A673 (cell line): ENCODE data around the gene CD300A. TPM values are rescaled to one million over a fixed set of nuclear protein-coding genes. Genes with fewer than 3 reads are reported as not detected.

ENCODE experiments used
- BruUV-seq: library from RNA; stranded (reverse); fragments of 400-500 nt; replicated peaks from 2 replicates; lab custom pipeline; 2021; lab: Mats Ljungman, UMichigan
- CTCF ChIA-PET: fragments of 300-600 bp; sonication (Branson Sonifier 250); formaldehyde crosslinking; loops from one replicate; lab custom pipeline; 2022; ENCODE audit warnings: antibody characterized with exemption; lab: Charles Lee
- POLR2A ChIA-PET: fragments of 300-600 bp; sonication (Branson Sonifier 250); formaldehyde crosslinking; loops from one replicate; lab custom pipeline; 2022; ENCODE audit warnings: antibody characterized with exemption; ENCODE audit not compliant: low non-redundant PET; lab: Charles Lee
- DNase-seq: peaks from one replicate; pipeline ENCODE4 v3.0.0-alpha.2; 2015; ENCODE audit warnings: low spot score
- H3K27ac ChIP-seq: fragments of 200-600 bp; sonication (generic); 2 replicates; pipeline ENCODE4 v1.5.1; 2016; ENCODE audit warnings: mixed run types, low read depth, mild to moderate bottlenecking, mixed read lengths, antibody characterized with exemption, low read length; ENCODE audit not compliant: poor library complexity, severe bottlenecking
- H3K27me3 ChIP-seq: fragments of 200-600 bp; sonication (generic); replicated peaks from 2 replicates; pipeline ENCODE4 v1.6.1; 2017; ENCODE audit warnings: mixed run types, low read depth, mild to moderate bottlenecking, mixed read lengths, antibody characterized with exemption, low read length; ENCODE audit not compliant: insufficient read depth, poor library complexity
- H3K36me3 ChIP-seq: fragments of 200-600 bp; sonication (generic); 2 replicates; pipeline ENCODE4 v1.6.1; 2016; ENCODE audit warnings: mixed run types, mild to moderate bottlenecking, mixed read lengths, antibody characterized with exemption, low read length; ENCODE audit not compliant: insufficient read depth, poor library complexity, severe bottlenecking
- H3K4me1 ChIP-seq: fragments of 200-600 bp; sonication (generic); 2 replicates; pipeline ENCODE4 v1.6.1; 2017; ENCODE audit warnings: mixed run types, mild to moderate bottlenecking, mixed read lengths, antibody characterized with exemption, low read length; ENCODE audit not compliant: insufficient read depth, poor library complexity, severe bottlenecking
- H3K4me3 ChIP-seq: fragments of 200-600 bp; sonication (generic); 2 replicates; pipeline ENCODE4 v1.5.1; 2016; ENCODE audit warnings: low read depth, mixed run types, mild to moderate bottlenecking, mixed read lengths, low read length; ENCODE audit not compliant: poor library complexity, severe bottlenecking
- H3K9me3 ChIP-seq: fragments of 200-600 bp; sonication (generic); 2 replicates; pipeline ENCODE4 v1.6.1; 2016; ENCODE audit warnings: mixed run types, low read depth, mild to moderate bottlenecking, mixed read lengths, antibody characterized with exemption, low read length; ENCODE audit not compliant: poor library complexity, severe bottlenecking
- CTCF ChIP-seq: fragments of 300-800, 200-600 bp; sonication (generic); conservative IDR thresholded peaks from 2 replicates; pipeline ENCODE4 v1.5.1; 2017; ENCODE audit warnings: low read depth, mild to moderate bottlenecking, antibody characterized with exemption, low read length, moderate library complexity, mixed read lengths
- EZH2 ChIP-seq: fragments of 200-600 bp; sonication (generic); IDR thresholded peaks from 2 replicates; pipeline ENCODE4 v1.6.1; 2017; ENCODE audit warnings: borderline replicate concordance, low read depth, mild to moderate bottlenecking, mixed read lengths, antibody characterized with exemption, low read length; ENCODE audit not compliant: poor library complexity, severe bottlenecking
- intact Hi-C: fragments of 100-400 bp; cut with micrococcal nuclease; formaldehyde crosslinking; loops from one replicate; pipeline ENCODE4 v1.10.0; 2022; ENCODE audit not compliant: unreplicated experiment
- total RNA-seq: library from RNA; stranded (reverse); gene quantifications from 2 replicates; pipeline ENCODE4 v1.2.3, GENCODE V29; 2021

Gene CD300A
- total RNA-seq, 1 experiment from 2014 or later, result not detected

DNA sequence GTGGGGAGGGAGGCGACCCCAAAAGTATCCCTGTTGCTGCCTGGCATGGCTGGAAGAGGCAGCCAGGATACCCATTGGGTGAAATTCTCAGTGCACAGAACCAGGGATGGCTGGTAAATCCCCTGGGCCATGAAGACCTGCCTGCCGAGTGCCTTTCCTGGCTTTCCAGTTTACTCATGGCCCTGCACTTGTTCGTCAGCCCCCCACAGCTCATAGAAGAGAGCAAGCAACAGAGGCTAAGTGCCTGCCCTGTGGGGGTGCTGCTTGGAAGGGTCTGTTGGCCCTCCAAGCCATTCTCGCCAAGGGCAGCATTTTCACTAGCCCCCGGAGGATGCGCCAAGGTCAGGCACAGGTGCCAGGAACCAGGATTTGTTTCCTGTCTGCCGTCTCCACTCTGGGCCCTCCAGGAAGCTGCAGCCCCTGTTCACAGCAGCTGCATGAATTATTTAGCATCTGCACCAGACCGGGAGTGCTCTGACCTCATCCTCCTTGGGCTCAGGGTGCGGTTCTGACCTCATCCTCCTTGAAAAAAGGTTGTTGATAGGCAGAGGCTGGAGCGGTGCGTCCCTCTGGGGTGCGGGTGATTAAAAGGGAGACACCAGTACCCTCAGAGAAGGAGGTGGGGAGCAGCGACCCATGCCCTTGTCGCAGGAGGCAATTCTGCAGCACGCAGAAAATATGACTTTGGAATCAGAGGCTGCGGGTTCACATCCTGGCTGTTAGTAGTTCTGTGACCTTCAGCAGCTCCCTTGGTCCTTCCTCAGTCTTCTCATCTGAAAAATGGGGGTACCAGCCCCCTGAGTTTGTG is 14.2 kb upstream of the CD300A start:
- Histone ChIP-seq H3K4me1 (peaks cover 43% of the 10 kb centered on the region), H3K4me3 (no peak overlapping the region), H3K36me3 (no peaks in the 10 kb centered on the region), H3K9me3 (no peaks in the 10 kb centered on the region), H3K27ac (peak overlapping the region; percentile 86), H3K27me3 (no peaks in the 10 kb centered on the region)
- TF ChIP-seq EZH2 (no peak), CTCF (no peak)
- no TSS peak for BruUV-seq
- intact Hi-C loops, result loop anchor here (10.0 kb wide), 1 partner anchor 237 kb away; the partner anchor contains the start of gene TTYH2
- ChIA-PET CTCF (interaction anchor here (1.6 kb wide), 1 partner anchor 73 kb away, joined by 8 read pairs; no protein-coding TSS in a partner anchor), POLR2A (no interaction called here)
- peak; percentile 45 for DNase-seq

GRCh38 chr17:74452841-74453661 is 13.4 kb upstream of the CD300A start:
- no peak for DNase-seq
- Histone ChIP-seq H3K4me1 (peaks cover 43% of the 10 kb centered on the region), H3K9me3 (no peaks in the 10 kb centered on the region), H3K27ac (peak overlapping the region; percentile 86), H3K4me3 (peak overlapping the region; percentile 24), H3K27me3 (no peaks in the 10 kb centered on the region), H3K36me3 (no peaks in the 10 kb centered on the region)
- no TSS peak for BruUV-seq
- ChIA-PET CTCF (interaction anchor here (0.9 to 1.6 kb wide), 2 partner anchors 74 to 152 kb away, joined by 3 to 8 read pairs; no protein-coding TSS in a partner anchor), POLR2A (no interaction called here)
- intact Hi-C loops, result loop anchor here (10.0 kb wide), 1 partner anchor 238 kb away; the partner anchor contains the start of gene TTYH2
- TF ChIP-seq EZH2 (no peak), CTCF (no peak)

DNA sequence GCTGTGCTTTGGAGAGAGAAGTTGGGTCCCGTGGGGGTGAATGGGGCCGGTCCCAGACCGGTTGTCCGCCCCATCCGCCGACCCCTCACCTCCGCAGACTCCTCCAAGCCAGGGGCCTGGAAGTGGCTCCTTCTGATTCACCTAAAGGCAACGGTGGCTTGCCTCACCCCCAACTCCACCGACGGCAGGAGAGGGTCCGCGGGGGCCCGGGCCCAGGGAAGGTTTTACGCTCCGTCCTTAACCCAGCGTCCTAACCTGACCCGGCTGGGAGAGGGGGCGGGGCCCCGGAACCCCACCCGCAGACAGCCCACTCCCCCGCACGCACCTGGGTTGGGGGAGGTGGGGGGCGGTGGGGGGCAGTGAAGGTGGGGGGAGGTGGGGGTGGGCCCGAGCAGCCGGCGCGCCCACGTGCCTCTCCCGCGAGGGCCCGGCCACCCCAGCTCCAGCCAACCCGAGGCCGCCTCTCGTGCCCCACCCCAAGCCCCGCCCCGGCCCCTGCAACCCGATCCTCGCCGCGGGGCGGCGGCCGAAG is 12.7 kb upstream of the CD300A start:
- intact Hi-C loops, result loop anchor here (10.0 kb wide), 1 partner anchor 239 kb away; the partner anchor contains the start of gene TTYH2
- Histone ChIP-seq H3K36me3 (no peaks in the 10 kb centered on the region), H3K4me1 (peaks cover 43% of the 10 kb centered on the region), H3K4me3 (peak overlapping the region; percentile 24), H3K27ac (peak overlapping the region; percentile 95), H3K9me3 (no peaks in the 10 kb centered on the region), H3K27me3 (no peaks in the 10 kb centered on the region)
- TF ChIP-seq EZH2 (no peak), CTCF (no peak)
- no TSS peak for BruUV-seq
- DNase-seq, result no peak
- ChIA-PET POLR2A (no interaction called here), CTCF (interaction anchor here (0.9 to 1.6 kb wide), 2 partner anchors 74 to 152 kb away, joined by 3 to 8 read pairs; no protein-coding TSS in a partner anchor)
